ENCODE data around the gene GSE1. TPM values are rescaled to one million over a fixed set of nuclear protein-coding genes. Genes with fewer than 3 reads are reported as not detected.

The GSE1 gene
- total RNA-seq, 4 donors from 2014 or later: 79.7 to 196 (median 143) TPM

GRCh38 chr16:85593494-85594221 is 19.5 kb upstream of the GSE1 start:
- H3K27ac ChIP-seq: peak overlapping the region in 1 of 4 donors; percentile 2
- DNase-seq: no peak
- H3K36me3 ChIP-seq: no peaks in the 10 kb centered on the region
- H3K4me1 ChIP-seq: peaks cover 0 to 16% (median 0%) of the 10 kb centered on the region in 4 donors
- no peak overlapping the region for H3K4me3 ChIP-seq
- TF ChIP-seq CTCF (IDR thresholded peaks at IDR 0.05) (no peak), POLR2A (IDR thresholded peaks at IDR 0.05) (no peak)
- H3K27me3 ChIP-seq: no peaks in the 10 kb centered on the region
- no peaks in the 10 kb centered on the region for H3K9me3 ChIP-seq

DNA sequence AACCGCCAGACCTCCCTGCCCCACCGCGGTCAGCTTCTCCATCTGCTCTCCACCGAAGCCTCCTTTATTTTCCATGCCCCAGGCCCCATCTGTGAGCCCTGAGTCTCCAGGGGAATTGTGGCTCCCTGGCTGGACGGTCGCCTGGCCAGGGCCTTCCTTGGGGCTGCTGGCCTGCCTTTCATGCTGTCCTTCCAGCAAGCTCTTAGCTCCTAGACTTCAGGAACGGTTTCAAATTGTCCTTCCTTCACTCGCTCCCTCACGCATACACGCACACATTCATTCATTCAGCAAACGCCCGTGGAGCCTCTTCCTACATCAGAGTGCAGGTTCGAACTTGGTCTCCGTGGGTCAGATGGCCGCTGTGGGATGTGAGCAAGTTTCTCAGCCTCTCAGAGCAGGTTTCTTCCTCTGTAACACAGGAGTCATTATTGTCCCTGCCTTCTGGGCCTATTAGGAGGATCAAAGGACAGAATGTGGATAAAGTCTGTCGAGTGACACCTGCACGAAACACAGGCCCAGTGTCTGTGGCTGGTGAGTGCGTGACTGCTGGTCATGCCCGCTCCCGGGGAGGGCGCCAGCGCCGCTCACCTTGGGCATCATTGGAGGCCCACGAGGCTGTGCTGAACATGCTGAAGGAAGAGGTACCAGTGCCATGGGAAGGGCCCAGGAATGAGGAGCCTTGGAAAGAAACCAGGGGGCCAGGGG is 18.7 kb upstream of the GSE1 start:
- Histone ChIP-seq H3K4me1 (peaks cover 0 to 16% (median 0%) of the 10 kb centered on the region in 4 donors), H3K27ac (peak overlapping the region in 1 of 4 donors; percentile 2), H3K27me3 (no peaks in the 10 kb centered on the region), H3K9me3 (no peaks in the 10 kb centered on the region), H3K36me3 (no peaks in the 10 kb centered on the region), H3K4me3 (no peak overlapping the region)
- no peak for TF ChIP-seq CTCF (IDR thresholded peaks at IDR 0.05)
- TF ChIP-seq POLR2A (IDR thresholded peaks at IDR 0.05): no peak
- no peak for DNase-seq

DNA sequence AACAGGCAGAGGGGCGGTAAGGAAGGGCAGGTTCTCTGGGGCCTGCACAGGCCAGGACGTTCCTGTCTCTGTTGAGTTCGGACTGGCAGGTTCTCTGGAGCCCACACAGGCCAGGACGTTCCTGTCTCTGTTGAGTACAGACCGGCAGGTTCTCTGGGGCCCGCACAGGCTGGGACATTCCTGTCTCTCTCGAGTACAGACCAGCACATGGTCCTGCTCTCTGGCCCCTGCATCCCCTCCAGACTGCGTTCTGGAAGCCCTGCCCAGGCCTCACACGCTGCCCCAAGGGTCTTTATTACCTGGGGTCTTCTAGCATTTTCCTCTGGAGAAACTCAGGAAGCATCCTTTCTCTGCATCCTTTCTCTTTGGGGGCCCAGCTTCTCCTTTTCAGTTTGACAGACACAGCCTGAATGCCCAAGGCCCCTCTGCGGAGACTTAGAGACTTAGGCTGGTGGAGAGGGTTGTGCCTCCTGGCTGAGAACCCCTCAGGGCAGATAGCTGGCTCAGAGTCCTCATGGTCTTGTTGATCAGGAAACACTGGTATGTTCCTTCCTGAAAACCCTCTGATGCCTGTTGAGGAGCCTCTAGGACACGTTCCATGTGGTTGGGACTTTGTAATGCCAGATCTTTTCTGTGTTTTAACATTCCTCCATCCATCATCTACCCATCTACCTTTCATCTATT is 18.0 kb upstream of the GSE1 start:
- Histone ChIP-seq H3K27me3 (no peaks in the 10 kb centered on the region), H3K27ac (no peak overlapping the region), H3K9me3 (no peaks in the 10 kb centered on the region), H3K4me1 (peaks cover 0 to 19% (median 0%) of the 10 kb centered on the region in 4 donors), H3K4me3 (no peak overlapping the region), H3K36me3 (no peaks in the 10 kb centered on the region)
- TF ChIP-seq CTCF (IDR thresholded peaks at IDR 0.05) (no peak), POLR2A (IDR thresholded peaks at IDR 0.05) (no peak)
- no peak for DNase-seq

DNA sequence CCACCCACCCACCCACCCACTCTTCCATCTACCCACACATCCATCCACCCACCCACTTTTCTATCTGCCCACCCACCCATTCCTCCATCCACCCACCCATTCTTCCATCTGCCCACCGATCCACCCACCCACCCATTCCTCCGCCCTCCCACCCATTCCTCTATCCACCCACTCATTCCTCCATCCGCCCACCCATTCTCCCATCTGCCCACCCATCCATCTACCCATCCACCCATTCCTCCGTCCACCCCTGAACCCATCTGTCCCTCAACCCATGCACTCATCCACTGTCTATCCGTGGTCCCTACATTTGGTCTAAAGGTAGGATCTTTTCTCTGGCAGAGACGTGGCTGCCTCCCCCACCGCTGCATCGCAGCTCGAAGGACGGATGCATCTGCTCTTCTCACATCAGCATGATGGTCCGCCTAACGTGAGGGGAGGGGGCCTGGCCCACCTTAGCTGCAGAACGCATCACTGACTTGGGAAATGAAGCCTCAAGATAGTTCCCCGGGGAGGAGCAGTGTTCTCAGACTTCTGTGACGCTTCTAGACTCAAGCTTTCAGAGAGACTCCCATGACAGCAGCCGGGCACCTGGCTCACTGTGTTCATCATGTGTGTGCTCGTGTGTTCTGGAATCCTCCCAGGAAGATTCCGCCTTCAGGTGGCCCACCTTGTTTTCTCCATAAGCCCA is 17.2 kb upstream of the GSE1 start:
- TF ChIP-seq POLR2A (IDR thresholded peaks at IDR 0.05): no peak
- no peak for DNase-seq
- Histone ChIP-seq H3K36me3 (no peaks in the 10 kb centered on the region), H3K4me1 (peaks cover 0 to 24% (median 0%) of the 10 kb centered on the region in 4 donors), H3K9me3 (no peaks in the 10 kb centered on the region), H3K4me3 (no peak overlapping the region), H3K27ac (no peak overlapping the region), H3K27me3 (no peaks in the 10 kb centered on the region)

DNA sequence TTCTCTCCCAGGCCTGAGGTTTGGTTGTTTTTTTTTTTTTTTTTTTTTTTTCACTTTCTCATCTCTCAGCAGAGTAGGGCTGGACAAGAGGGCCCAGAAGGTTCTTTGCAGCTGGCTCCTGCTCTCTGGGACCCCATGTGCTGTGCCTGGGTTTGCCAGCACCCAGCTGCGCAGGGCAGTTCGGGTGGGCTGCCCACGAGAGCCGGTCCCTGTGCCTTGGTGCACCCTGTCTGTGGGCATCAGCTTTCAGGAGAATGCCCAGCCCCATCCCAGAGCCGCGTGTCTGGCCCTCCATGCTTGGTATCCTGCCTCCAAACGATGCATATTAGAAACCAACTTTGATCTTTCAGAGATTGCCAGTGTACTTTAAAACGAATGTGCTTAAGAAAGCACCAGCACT is 15.0 kb upstream of the GSE1 start:
- Histone ChIP-seq H3K9me3 (no peaks in the 10 kb centered on the region), H3K27me3 (no peaks in the 10 kb centered on the region), H3K36me3 (no peaks in the 10 kb centered on the region), H3K4me3 (no peak overlapping the region), H3K4me1 (peaks cover 0 to 34% (median 0%) of the 10 kb centered on the region in 4 donors), H3K27ac (no peak overlapping the region)
- no peak for DNase-seq
- TF ChIP-seq POLR2A (IDR thresholded peaks at IDR 0.05) (no peak), CTCF (IDR thresholded peaks at IDR 0.05) (no peak)
